Mammary epithelial cell (primary cell): ENCODE measurements around the gene RND1.

ENCODE experiments used
- EZH2 ChIP-seq: IDR thresholded peaks from 2 replicates; pipeline ENCODE4 v1.6.1; 2012; ENCODE audit warnings: low read length, inconsistent platforms, borderline replicate concordance
- TF ChIP-seq, protein P1 (sequence below), 2 donors: IDR thresholded peaks in 1 of 2; conservative IDR thresholded peaks in 1 of 2; 2 replicates each; pipeline ENCODE4 v1.5.1; 2011 to 2012; ENCODE audit warnings: inconsistent platforms in 2 of 2, low read length in 2 of 2, mild to moderate bottlenecking in 2 of 2, control low read depth in 1 of 2, low read depth in 1 of 2; ENCODE audit not compliant: insufficient read depth in 1 of 2; ENCODE audit errors: extremely low read depth in 1 of 2

- TF ChIP-seq, protein P1, sequence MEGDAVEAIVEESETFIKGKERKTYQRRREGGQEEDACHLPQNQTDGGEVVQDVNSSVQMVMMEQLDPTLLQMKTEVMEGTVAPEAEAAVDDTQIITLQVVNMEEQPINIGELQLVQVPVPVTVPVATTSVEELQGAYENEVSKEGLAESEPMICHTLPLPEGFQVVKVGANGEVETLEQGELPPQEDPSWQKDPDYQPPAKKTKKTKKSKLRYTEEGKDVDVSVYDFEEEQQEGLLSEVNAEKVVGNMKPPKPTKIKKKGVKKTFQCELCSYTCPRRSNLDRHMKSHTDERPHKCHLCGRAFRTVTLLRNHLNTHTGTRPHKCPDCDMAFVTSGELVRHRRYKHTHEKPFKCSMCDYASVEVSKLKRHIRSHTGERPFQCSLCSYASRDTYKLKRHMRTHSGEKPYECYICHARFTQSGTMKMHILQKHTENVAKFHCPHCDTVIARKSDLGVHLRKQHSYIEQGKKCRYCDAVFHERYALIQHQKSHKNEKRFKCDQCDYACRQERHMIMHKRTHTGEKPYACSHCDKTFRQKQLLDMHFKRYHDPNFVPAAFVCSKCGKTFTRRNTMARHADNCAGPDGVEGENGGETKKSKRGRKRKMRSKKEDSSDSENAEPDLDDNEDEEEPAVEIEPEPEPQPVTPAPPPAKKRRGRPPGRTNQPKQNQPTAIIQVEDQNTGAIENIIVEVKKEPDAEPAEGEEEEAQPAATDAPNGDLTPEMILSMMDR (conservative IDR thresholded peaks at IDR 0.05 in 1 of 2, IDR thresholded peaks at IDR 0.05 in 1 of 2; ENCODE audit: extremely low read depth in 1 of 2, insufficient read depth in 1 of 2, low read depth in 1 of 2, low read length in 2 of 2) = no peak
- TF ChIP-seq EZH2 = no peak
Observed at GRCh38 chr12:48831257-48831656, 34.4 kb downstream of the RND1 start.
